IMR-90 (cell line): ENCODE data around the gene UBE2J1. TPM values are rescaled to one million over a fixed set of nuclear protein-coding genes. Genes with fewer than 3 reads are reported as not detected.

Experiments used
- ATAC-seq: fragments of 200-7000 bp; cut with Tn5 transposase; 2 replicates; pipeline ENCODE4 v1.9.1; 2020; ENCODE audit warnings: low read depth, mild to moderate bottlenecking, moderate library complexity
- BruUV-seq: library from RNA; stranded (reverse); fragments of 400-500 nt; replicated peaks from 2 replicates; lab custom pipeline; 2021; lab: Mats Ljungman, UMichigan
- CTCF ChIA-PET: fragments of 300-600 bp; formaldehyde crosslinking; extraction: SDS; loops from one replicate; lab custom pipeline; 2021; ENCODE audit warnings: antibody characterized with exemption; lab: Yijun Ruan, JAX
- POLR2A ChIA-PET: fragments of 300-600 bp; sonication (Branson Sonifier 250); formaldehyde crosslinking; loops from one replicate; lab custom pipeline; 2022; ENCODE audit warnings: antibody characterized with exemption; ENCODE audit not compliant: unreplicated experiment; lab: Charles Lee
- DNase-seq: peaks from one replicate; pipeline ENCODE4 v3.0.0; 2013
- H2AFZ ChIP-seq: replicated peaks from 2 replicates; pipeline ENCODE3; 2013; ENCODE audit warnings: low read length, mild to moderate bottlenecking; ENCODE audit not compliant: poor library complexity
- H2AK5ac ChIP-seq: 2 replicates; pipeline ENCODE4 v1.6.1; 2013; ENCODE audit warnings: low read depth, low read length, inconsistent platforms
- H2AK9ac ChIP-seq: replicated peaks from 2 replicates; pipeline ENCODE3; 2013; ENCODE audit warnings: mild to moderate bottlenecking, low read depth, low read length, moderate library complexity; ENCODE audit not compliant: poor library complexity
- H2BK120ac ChIP-seq: 2 replicates; pipeline ENCODE4 v1.6.1; 2013; ENCODE audit warnings: low read depth, low read length, inconsistent platforms
- H2BK15ac ChIP-seq: 3 replicates; pipeline ENCODE4 v1.6.1; 2013; ENCODE audit warnings: low read depth, low read length, inconsistent platforms
- H2BK20ac ChIP-seq: 2 replicates; pipeline ENCODE4 v1.6.1; 2013; ENCODE audit warnings: low read depth, mild to moderate bottlenecking, inconsistent platforms, low read length, moderate library complexity
- H2BK5ac ChIP-seq: 2 replicates; pipeline ENCODE4 v1.6.1; 2013; ENCODE audit warnings: mild to moderate bottlenecking, low read depth, low read length, inconsistent platforms; ENCODE audit not compliant: poor library complexity, severe bottlenecking
- H3K14ac ChIP-seq: replicated peaks from 2 replicates; pipeline ENCODE4 v1.6.1; 2013; ENCODE audit warnings: low read depth, low read length, inconsistent platforms
- H3K18ac ChIP-seq: 2 replicates; pipeline ENCODE4 v1.6.1; 2013; ENCODE audit warnings: low read depth, low read length, control low read depth
- H3K23ac ChIP-seq: 2 replicates; pipeline ENCODE4 v1.6.1; 2013; ENCODE audit warnings: low read depth, low read length, inconsistent platforms
- H3K27ac ChIP-seq: 2 replicates; pipeline ENCODE4 v1.5.1; 2013; ENCODE audit warnings: mild to moderate bottlenecking, control low read depth, low read length; ENCODE audit not compliant: insufficient read depth
- H3K27me3 ChIP-seq: 2 replicates; pipeline ENCODE4 v1.6.1; 2013; ENCODE audit warnings: low read length; ENCODE audit not compliant: control insufficient read depth, insufficient read depth
- H3K36me3 ChIP-seq: 2 replicates; pipeline ENCODE4 v1.6.1; 2013; ENCODE audit warnings: low read length, mixed read lengths; ENCODE audit not compliant: control insufficient read depth, insufficient read depth
- H3K4ac ChIP-seq: 2 replicates; pipeline ENCODE4 v1.6.1; 2013; ENCODE audit warnings: low read depth, low read length, inconsistent platforms
- H3K4me1 ChIP-seq: 2 replicates; pipeline ENCODE4 v1.6.1; 2013; ENCODE audit warnings: low read length, mixed read lengths; ENCODE audit not compliant: control insufficient read depth, insufficient read depth
- H3K4me2 ChIP-seq: 2 replicates; pipeline ENCODE4 v1.6.1; 2013; ENCODE audit warnings: low read depth, mild to moderate bottlenecking, control low read depth, low read length, moderate library complexity
- H3K4me3 ChIP-seq: 2 replicates; pipeline ENCODE4 v1.5.1; 2013; ENCODE audit warnings: low read depth, mild to moderate bottlenecking, control low read depth, low read length, moderate library complexity; ENCODE audit not compliant: insufficient read depth
- H3K56ac ChIP-seq: 2 replicates; pipeline ENCODE4 v1.6.1; 2013; ENCODE audit warnings: low read length, inconsistent platforms; ENCODE audit not compliant: insufficient read depth; ENCODE audit errors: extremely low read depth
- H3K79me1 ChIP-seq, 2 experiments: 2 replicates each; pipeline ENCODE4 v1.6.1; 2013; ENCODE audit warnings: low read length in 2 of 2, inconsistent platforms in 1 of 2, low read depth in 1 of 2
- H3K9ac ChIP-seq: 2 replicates; pipeline ENCODE4 v1.6.1; 2013; ENCODE audit warnings: low read depth, low read length, control low read depth
- H3K9me1 ChIP-seq: 2 replicates; pipeline ENCODE4 v1.6.1; 2013; ENCODE audit warnings: low read length, inconsistent platforms; ENCODE audit not compliant: insufficient read depth
- H3K9me3 ChIP-seq: 2 replicates; pipeline ENCODE4 v1.6.1; 2013; ENCODE audit warnings: low read length; ENCODE audit not compliant: control insufficient read depth, insufficient read depth
- H4K20me1 ChIP-seq: 2 replicates; pipeline ENCODE4 v1.6.1; 2013; ENCODE audit warnings: low read length, inconsistent platforms; ENCODE audit not compliant: insufficient read depth
- H4K5ac ChIP-seq: 2 replicates; pipeline ENCODE4 v1.6.1; 2013; ENCODE audit warnings: mild to moderate bottlenecking, low read depth, low read length, control low read depth
- H4K8ac ChIP-seq, 2 experiments: 2 replicates each; pipeline ENCODE4 v1.6.1; 2013; ENCODE audit warnings: low read depth in 2 of 2, low read length in 2 of 2, control low read depth in 1 of 2, inconsistent platforms in 1 of 2
- H4K91ac ChIP-seq: 2 replicates; pipeline ENCODE4 v1.6.1; 2013; ENCODE audit warnings: low read depth, low read length, inconsistent platforms; ENCODE audit not compliant: insufficient read depth
- BHLHE40 ChIP-seq: fragments of 150-350 bp; IDR thresholded peaks from 2 replicates; pipeline ENCODE4 v1.6.1; 2016; ENCODE audit warnings: mild to moderate bottlenecking, low read depth, low read length
- FOS ChIP-seq: fragments of 150-350 bp; IDR thresholded peaks from 2 replicates; pipeline ENCODE4 v1.6.1; 2016; ENCODE audit warnings: low read depth, low read length
- RCOR1 ChIP-seq: IDR thresholded peaks from 2 replicates; pipeline ENCODE4 v1.6.1; 2012; ENCODE audit warnings: mild to moderate bottlenecking, low read length, improper control_type of control experiment; ENCODE audit not compliant: insufficient replicate concordance
- USF2 ChIP-seq: fragments of 150-350 bp; IDR thresholded peaks from 2 replicates; pipeline ENCODE4 v1.6.1; 2017; ENCODE audit warnings: mild to moderate bottlenecking, antibody characterized with exemption, low read length, low read depth
- WGBS, 2 experiments: methylation state at CpG; one replicate each; pipeline versions ENCODE4 v1.1.5 to v1.1.7; 2013; ENCODE audit warnings: missing lambda C conversion rate in 2 of 2; ENCODE audit not compliant: insufficient read length in 1 of 2; ENCODE audit errors: extremely low coverage in 2 of 2; 5-methylcytosine and 5-hydroxymethylcytosine counted together
- dilution Hi-C: fragments of 300-500 bp; cut with HindIII; formaldehyde crosslinking; loops from one replicate; pipeline ENCODE4 v1.14.3; 2018; ENCODE audit warnings: low sequenced_read_pairs; ENCODE audit not compliant: unreplicated experiment
- in situ Hi-C: fragments of 300-500 bp; cut with MboI; formaldehyde crosslinking; loops from 3 replicates; pipeline ENCODE4 v1.14.3; 2019; ENCODE audit warnings: low sequenced_read_pairs, inconsistent platforms, mixed read lengths
- intact Hi-C: fragments of 100-400 bp; cut with micrococcal nuclease; formaldehyde crosslinking; loops from 2 replicates; pipeline ENCODE4 v1.10.0; 2022
- polyA plus RNA-seq, 3 experiments: library from polyadenylated mRNA; depleted of rRNA; stranded (reverse); fragments of >200 nt; gene quantifications; 2 replicates each; pipeline ENCODE4 v1.2.3, GENCODE V29; 2012; ENCODE audit warnings: low replicate concordance in 1 of 3
- total RNA-seq: library from RNA; depleted of rRNA; stranded (reverse); fragments of >200 nt; gene quantifications from 2 replicates; pipeline ENCODE4 v1.2.3, GENCODE V29; 2012

The UBE2J1 gene
- total and polyA plus RNA-seq, 2 of the 4 experiments (the other 2 are of a cell fraction), result 20.9 to 35.3 TPM

DNA sequence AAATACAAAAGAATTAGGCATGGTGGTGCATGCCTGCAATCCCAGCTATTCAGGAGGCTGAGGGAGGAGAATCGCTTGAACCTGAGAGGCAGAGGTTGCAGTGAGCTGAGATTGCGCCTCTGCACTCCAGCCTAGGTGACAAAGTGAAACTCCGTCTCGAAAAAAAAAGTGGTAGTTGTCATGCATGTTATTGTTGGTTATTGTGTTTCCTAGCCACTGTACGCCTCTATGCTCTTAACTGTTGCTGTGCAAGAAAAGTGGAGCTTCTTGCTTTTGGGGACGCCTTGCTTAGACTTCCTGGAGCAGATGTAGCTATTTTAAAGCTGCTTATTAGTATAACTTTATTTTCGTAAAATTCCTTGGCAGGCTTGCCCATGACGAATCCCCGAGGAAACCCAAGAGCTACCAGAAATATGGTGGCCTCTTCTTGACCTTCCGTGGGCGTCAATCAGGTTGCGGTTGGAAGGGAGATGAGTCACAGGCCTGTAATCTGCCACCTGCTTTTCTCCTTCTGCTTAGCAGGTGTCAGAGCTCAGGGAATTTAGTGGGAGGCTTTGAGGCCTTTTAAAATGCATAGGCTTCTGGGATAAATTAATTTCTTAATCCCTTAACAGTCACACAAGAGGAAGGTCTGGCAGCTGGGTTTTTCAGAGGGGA lies 54.7 kb downstream of the UBE2J1 start:
- Histone ChIP-seq H3K79me1 (no peaks in the 10 kb centered on the region), H3K23ac (no peak overlapping the region), H3K14ac (no peak overlapping the region), H4K5ac (no peak overlapping the region), H2BK20ac (no peak overlapping the region), H3K4me3 (no peak overlapping the region), H2BK15ac (no peak overlapping the region), H2AK9ac (no peak overlapping the region), H2BK120ac (no peak overlapping the region), H3K4ac (no peak overlapping the region), H2AK5ac (no peak overlapping the region), H4K20me1 (peaks cover 5% of the 10 kb centered on the region; the same call in 1 of the 2 replicates), H3K4me1 (peaks cover 9% of the 10 kb centered on the region), H3K56ac (no peak overlapping the region), H3K27me3 (peaks cover 17% of the 10 kb centered on the region), H3K36me3 (no peaks in the 10 kb centered on the region), H3K18ac (no peak overlapping the region), H4K91ac (no peak overlapping the region), H3K27ac (no peak overlapping the region), H3K4me2 (peak overlapping the region; percentile 74), H3K9me1 (peaks cover 9% of the 10 kb centered on the region; the same call in 1 of the 2 replicates), H4K8ac (no peak overlapping the region), H2AFZ (no peak overlapping the region), H3K9me3 (no peaks in the 10 kb centered on the region; the same call in 1 of the 2 replicates), H3K9ac (no peak overlapping the region), H2BK5ac (no peak overlapping the region)
- CTCF ChIA-PET, result interaction anchor here (0.7 to 1.2 kb wide), 4 partner anchors 9 to 177 kb away, joined by 3 to 4 read pairs (median 3); no protein-coding TSS in a partner anchor
- dilution Hi-C loops, result no loop called here
- POLR2A ChIA-PET, result interaction anchor here (0.5 kb wide), 1 partner anchor 271 kb away, joined by 9 read pairs; no protein-coding TSS in a partner anchor
- intact Hi-C loops, result no loop called here
- TF ChIP-seq RCOR1 (peak; percentile 100), BHLHE40 (peak; percentile 56; the same call in 1 of the 2 replicates), FOS (peak; percentile 92), USF2 (no peak)
- no CpG with 5 or more reads among the region's 12 CpGs for WGBS, 2 experiments
- in situ Hi-C loops, result no loop called here
- BruUV-seq, result no TSS peak
- ATAC-seq, result peak; percentile 84
- DNase-seq, result peak; percentile 99
